Astrocyte of the cerebellum (primary cell): ENCODE results near the gene NCAM2.

ENCODE experiments used
- DNase-seq: peaks from one replicate; pipeline ENCODE4 v3.0.0-alpha.2; 2011; ENCODE audit warnings: low read depth
- H3K4me3 ChIP-seq: 2 replicates; pipeline ENCODE4 v1.5.1; 2011; ENCODE audit warnings: mild to moderate bottlenecking, low read depth, low read length, moderate library complexity
- CTCF ChIP-seq: IDR thresholded peaks from 2 replicates; pipeline ENCODE4 v1.5.1; 2012; ENCODE audit warnings: low read length, low read depth, moderate library complexity, mild to moderate bottlenecking; ENCODE audit errors: missing control alignments
- in situ Hi-C: cut with HindIII; loops from 2 replicates; pipeline ENCODE4 v1.10.0; 2017; ENCODE audit warnings: low sequenced_read_pairs

Gene NCAM2

GRCh38 chr21:21324297-21324696, 326.1 kb downstream of the NCAM2 start:
- DNase-seq = no peak
- no peak overlapping the region for H3K4me3 ChIP-seq
- in situ Hi-C loops = no loop called here
- TF ChIP-seq CTCF = no peak

GRCh38 chr21:21332492-21332891, 334.3 kb downstream of the NCAM2 start:
- in situ Hi-C loops = no loop called here
- no peak overlapping the region for H3K4me3 ChIP-seq
- no peak for TF ChIP-seq CTCF
- DNase-seq = no peak

GRCh38 chr21:21341041-21341440, 342.8 kb downstream of the NCAM2 start:
- no peak for TF ChIP-seq CTCF
- in situ Hi-C loops = no loop called here

GRCh38 chr21:21345296-21345695, 347.1 kb downstream of the NCAM2 start:
- in situ Hi-C loops = no loop called here
- no peak for DNase-seq
- no peak for TF ChIP-seq CTCF
- no peak overlapping the region for H3K4me3 ChIP-seq

More at GRCh38 chr21:21341041-21341440, 342.8 kb downstream of the NCAM2 start:
- no peak for DNase-seq
- H3K4me3 ChIP-seq = no peak overlapping the region

GRCh38 chr21:21345872-21346271, 347.7 kb downstream of the NCAM2 start:
- no peak for TF ChIP-seq CTCF
- in situ Hi-C loops = no loop called here
- H3K4me3 ChIP-seq = no peak overlapping the region
- no peak for DNase-seq

- in situ Hi-C loops = no loop called here
- no peak for DNase-seq
These were observed 368.1 kb downstream of the NCAM2 start for GRCh38 chr21:21366277-21366676.

More at GRCh38 chr21:21366277-21366676, 368.1 kb downstream of the NCAM2 start:
- H3K4me3 ChIP-seq = no peak overlapping the region
- no peak for TF ChIP-seq CTCF
